Right cardiac atrium (tissue), 5 donors: ENCODE measurements around the gene GNRHR. TPM values are rescaled to one million over a fixed set of nuclear protein-coding genes. Genes with fewer than 3 reads are reported as not detected.

Source experiments
- ATAC-seq, 2 donors: fragments of 200-7000 bp; cut with Tn5 transposase; one replicate each; pipeline versions ENCODE4 v1.8.0 to v1.9.1; 2020; ENCODE audit warnings: moderate library complexity in 2 of 2, mild to moderate bottlenecking in 1 of 2
- DNase-seq, 3 donors: peaks; one replicate each; pipeline ENCODE4 v3.0.0-alpha.2; 2020
- H3K27ac ChIP-seq: one replicate; pipeline ENCODE4 v1.5.1; 2013; ENCODE audit warnings: mild to moderate bottlenecking, low read length, control low read depth, moderate library complexity
- H3K27me3 ChIP-seq: one replicate; pipeline ENCODE4 v1.6.1; 2013; ENCODE audit not compliant: control insufficient read depth, insufficient read depth
- H3K4me1 ChIP-seq: one replicate; pipeline ENCODE4 v1.6.1; 2013; ENCODE audit warnings: low read length; ENCODE audit not compliant: control insufficient read depth, insufficient read depth
- H3K4me3 ChIP-seq: one replicate; pipeline ENCODE4 v1.5.1; 2013; ENCODE audit warnings: low read length, control low read depth
- H3K9me3 ChIP-seq: one replicate; pipeline ENCODE4 v1.6.1; 2013; ENCODE audit warnings: low read length; ENCODE audit not compliant: control insufficient read depth
- whole genome bisulfite sequencing: extraction: QIAGEN DNeasy Blood & Tissue Kit; methylation state at CpG from one replicate; pipeline ENCODE4 v1.1.7; 2013; 5-methylcytosine and 5-hydroxymethylcytosine counted together
- intact Hi-C, 4 donors: fragments of 100-400 bp; cut with DNase I; formaldehyde crosslinking; loops; one replicate each; pipeline versions ENCODE4 v1.11.0 to v1.14.0; 2022 to 2023
- long read RNA-seq, 4 donors: library from polyadenylated mRNA; unstranded; transcript quantifications; one replicate each; pipeline ENCODE4 v2.0.0, GENCODE V29; 2020 to 2021
- polyA plus RNA-seq: library from polyadenylated mRNA; stranded (reverse); fragments of 200-250 nt; gene quantifications from one replicate; pipeline ENCODE4 v1.2.3, GENCODE V29; 2013
- total RNA-seq, 4 donors: library from RNA; stranded (reverse); fragmentation: NEBNext Ultra II Directional; extraction: Animal tissue kit (Norgen Biotek cat#: 25700); gene quantifications; one replicate each; pipeline ENCODE4 v1.2.1, GENCODE V29; 2021
- donor health status: healthy with polysubstance abuse.
- donor health status: DM: no; HTN: yes; CAD: no.
- donor health status: DM: no; HTN: no; CAD: no.
- donor health status: DM: no; HTN: yes; CAD: no; lungs with severe emphysema.
- donor health status: DM: yes; HTN: yes; CAD: no.

Gene GNRHR
- total RNA-seq (not detected), polyA plus RNA-seq (not detected)
- long read RNA-seq, donor 1 = 0 reads
- long read RNA-seq, donor 2 = 0 reads
- long read RNA-seq, donor 3 = 0 reads
- long read RNA-seq, donor 4 = 0 reads

- H3K4me3 ChIP-seq = no peak within 1 kb of the TSS
- no peaks in the 10 kb centered on the region for H3K9me3 ChIP-seq
- no peaks in the 10 kb centered on the region for H3K4me1 ChIP-seq
- WGBS = 95% methylated on average over 3 of the region's 3 CpGs
- intact Hi-C loops = no loop called here
- ATAC-seq (no peak), DNase-seq (no peak)
- no peaks in the 10 kb centered on the region for H3K27me3 ChIP-seq
- H3K27ac ChIP-seq = no peak within 1 kb of the TSS
These were observed at the start of gene GNRHR for GRCh38 chr4:67754288-67754687. TSS of gene GNRHR (minus strand) at chr4:67754388. CDS start at chr4:67754335, 53 bp downstream.

DNA sequence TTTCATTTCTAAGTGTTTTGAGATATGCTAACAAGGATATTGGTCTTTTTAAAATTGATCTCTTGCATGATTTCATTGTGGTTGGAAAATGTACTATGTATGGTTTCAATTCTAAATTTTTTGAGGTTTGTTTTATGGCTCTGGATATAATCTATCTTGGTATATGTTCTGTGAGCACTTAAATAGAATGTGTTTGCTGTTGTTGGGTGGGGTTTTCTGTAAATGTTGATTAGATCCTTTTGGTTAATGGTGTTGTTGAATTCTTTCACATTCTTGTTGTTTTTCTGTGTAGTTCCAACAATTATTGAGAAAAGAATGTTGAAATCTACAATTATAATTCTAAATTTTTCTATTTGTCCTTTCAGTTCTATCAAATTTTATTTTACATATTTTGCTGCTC is 42.6 kb upstream of the GNRHR start:
- H3K4me1 ChIP-seq = no peaks in the 10 kb centered on the region
- H3K9me3 ChIP-seq = no peaks in the 10 kb centered on the region
- DNase-seq = no peak
- intact Hi-C loops = no loop called here
- no peak for ATAC-seq
- no peaks in the 10 kb centered on the region for H3K27me3 ChIP-seq
- H3K4me3 ChIP-seq = no peak overlapping the region
- H3K27ac ChIP-seq = no peak overlapping the region

GRCh38 chr4:67790721-67791120 is 36.5 kb upstream of the GNRHR start:
- H3K4me1 ChIP-seq = no peaks in the 10 kb centered on the region
- DNase-seq = no peak
- no peak for ATAC-seq
- no peak overlapping the region for H3K27ac ChIP-seq
- no peak overlapping the region for H3K4me3 ChIP-seq
- intact Hi-C loops = no loop called here
- no peaks in the 10 kb centered on the region for H3K9me3 ChIP-seq
- no peaks in the 10 kb centered on the region for H3K27me3 ChIP-seq

DNA sequence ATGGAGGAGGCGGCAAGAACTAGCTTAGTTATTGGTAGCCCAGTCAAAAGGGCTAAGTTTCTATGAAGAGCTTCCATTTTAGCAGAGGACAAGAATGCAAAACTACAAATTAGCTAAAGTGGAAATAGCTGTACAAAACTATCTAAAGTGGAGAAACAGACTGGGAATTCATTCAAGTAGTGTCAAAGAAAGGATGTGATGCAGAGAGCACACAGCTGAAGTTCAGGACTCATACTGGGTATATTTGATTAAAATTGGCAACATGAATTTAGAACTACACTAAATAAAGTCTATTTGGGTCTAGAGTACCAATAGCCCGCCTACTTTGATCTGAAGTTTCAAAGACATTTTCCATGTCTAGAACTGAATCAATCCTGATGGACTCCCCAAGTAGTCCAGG is 33.1 kb upstream of the GNRHR start:
- Histone ChIP-seq H3K27me3 (no peaks in the 10 kb centered on the region), H3K27ac (no peak overlapping the region), H3K4me3 (no peak overlapping the region), H3K9me3 (no peaks in the 10 kb centered on the region), H3K4me1 (no peaks in the 10 kb centered on the region)
- no peak for ATAC-seq
- WGBS = 86% methylated on average over 2 of the region's 2 CpGs
- intact Hi-C loops = no loop called here
- DNase-seq = no peak

GRCh38 chr4:67785528-67785927 is 31.3 kb upstream of the GNRHR start:
- no peak for ATAC-seq
- H3K4me3 ChIP-seq = no peak overlapping the region
- WGBS = 41% methylated on average over 2 of the region's 2 CpGs
- DNase-seq = no peak
- no peaks in the 10 kb centered on the region for H3K4me1 ChIP-seq
- H3K9me3 ChIP-seq = no peaks in the 10 kb centered on the region
- H3K27ac ChIP-seq = no peak overlapping the region
- intact Hi-C loops = no loop called here
- no peaks in the 10 kb centered on the region for H3K27me3 ChIP-seq

- Histone ChIP-seq H3K27ac (no peak overlapping the region), H3K4me3 (no peak overlapping the region), H3K9me3 (no peaks in the 10 kb centered on the region), H3K4me1 (no peaks in the 10 kb centered on the region), H3K27me3 (no peaks in the 10 kb centered on the region)
- 67% methylated on average over 2 of the region's 2 CpGs for WGBS
- intact Hi-C loops = no loop called here
- ATAC-seq (no peak), DNase-seq (no peak)
These were observed 25.4 kb upstream of the GNRHR start for GRCh38 chr4:67779631-67780030.

- ATAC-seq (no peak), DNase-seq (no peak)
- no peaks in the 10 kb centered on the region for H3K4me1 ChIP-seq
- H3K9me3 ChIP-seq = no peaks in the 10 kb centered on the region
- intact Hi-C loops = no loop called here
- 36% methylated on average over 1 of the region's 1 CpG for WGBS
- no peak overlapping the region for H3K4me3 ChIP-seq
- H3K27me3 ChIP-seq = no peaks in the 10 kb centered on the region
- no peak overlapping the region for H3K27ac ChIP-seq
These were observed 22.6 kb upstream of the GNRHR start for GRCh38 chr4:67776746-67777145.

DNA sequence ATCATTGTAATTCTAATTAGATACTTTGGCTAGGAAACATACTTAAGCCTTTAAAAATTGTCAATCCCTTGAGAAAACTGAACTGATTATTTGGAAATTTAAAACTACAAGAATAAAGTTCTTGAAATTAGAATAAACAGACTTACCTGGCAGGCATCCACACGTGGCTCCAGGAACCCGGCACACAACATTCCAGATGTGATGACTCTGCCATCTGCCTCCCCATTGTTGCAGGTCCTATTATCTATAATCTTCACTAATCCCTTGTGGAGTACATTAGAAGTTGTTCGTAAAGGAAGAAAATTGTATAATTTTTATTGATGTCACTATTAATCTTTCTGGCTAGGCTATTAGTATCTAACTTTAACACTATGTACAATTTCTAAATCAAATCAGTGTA is 16.2 kb upstream of the GNRHR start:
- Histone ChIP-seq H3K27ac (no peak overlapping the region), H3K27me3 (no peaks in the 10 kb centered on the region), H3K4me3 (no peak overlapping the region), H3K9me3 (no peaks in the 10 kb centered on the region), H3K4me1 (no peaks in the 10 kb centered on the region)
- DNase-seq (no peak), ATAC-seq (no peak)
- intact Hi-C loops = no loop called here
- WGBS = 49% methylated on average over 3 of the region's 3 CpGs

- Histone ChIP-seq H3K9me3 (no peaks in the 10 kb centered on the region), H3K4me3 (no peak overlapping the region), H3K4me1 (no peaks in the 10 kb centered on the region), H3K27me3 (no peaks in the 10 kb centered on the region), H3K27ac (no peak overlapping the region)
- ATAC-seq (no peak), DNase-seq (no peak)
- 81% methylated on average over 1 of the region's 1 CpG for WGBS
- intact Hi-C loops = no loop called here
These were observed 11.7 kb upstream of the GNRHR start for GRCh38 chr4:67765928-67766327.

DNA sequence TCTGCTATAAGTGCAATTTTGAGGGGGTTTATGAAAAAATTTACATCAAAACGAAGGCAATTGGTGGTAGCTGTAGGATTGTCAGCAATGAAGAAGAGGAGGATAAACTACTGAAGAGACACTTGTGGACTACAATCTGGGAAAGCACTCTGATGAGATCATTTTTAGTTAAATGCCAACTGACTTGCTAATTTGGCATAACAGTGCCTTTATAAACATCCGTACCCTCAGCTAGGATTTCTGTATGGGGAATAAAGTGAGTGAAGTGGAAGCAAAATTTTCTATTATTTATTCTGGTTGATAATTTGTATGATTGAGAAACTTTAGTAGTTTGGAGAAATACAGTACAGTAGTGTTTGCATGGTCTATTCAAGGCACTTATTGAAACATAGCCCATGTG is 11.2 kb upstream of the GNRHR start:
- Histone ChIP-seq H3K27ac (no peak overlapping the region), H3K4me3 (no peak overlapping the region), H3K4me1 (no peaks in the 10 kb centered on the region), H3K27me3 (no peaks in the 10 kb centered on the region), H3K9me3 (no peaks in the 10 kb centered on the region)
- DNase-seq (no peak), ATAC-seq (no peak)
- WGBS = 68% methylated on average over 2 of the region's 2 CpGs
- intact Hi-C loops = no loop called here

DNA sequence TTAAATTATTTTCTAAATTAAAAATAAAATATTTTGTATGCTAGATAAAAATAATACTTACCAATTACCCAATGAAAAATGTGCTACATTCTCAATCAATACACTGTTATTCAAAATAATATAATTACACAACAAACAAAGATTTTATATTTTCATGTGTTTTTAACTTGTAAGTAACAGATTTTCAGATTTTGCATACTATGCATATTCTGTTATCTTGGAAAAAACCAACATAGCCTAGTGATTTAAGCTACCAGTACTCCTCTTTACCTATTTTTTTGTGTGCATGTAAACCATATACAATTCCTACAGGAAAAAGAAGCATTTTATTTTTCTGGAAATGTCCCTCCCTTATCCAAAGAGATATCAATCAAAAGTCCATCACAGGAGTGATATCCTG is 10.0 kb upstream of the GNRHR start:
- no peaks in the 10 kb centered on the region for H3K9me3 ChIP-seq
- no peak overlapping the region for H3K27ac ChIP-seq
- DNase-seq (no peak), ATAC-seq (no peak)
- no peak overlapping the region for H3K4me3 ChIP-seq
- intact Hi-C loops = no loop called here
- H3K4me1 ChIP-seq = no peaks in the 10 kb centered on the region
- H3K27me3 ChIP-seq = no peaks in the 10 kb centered on the region

DNA sequence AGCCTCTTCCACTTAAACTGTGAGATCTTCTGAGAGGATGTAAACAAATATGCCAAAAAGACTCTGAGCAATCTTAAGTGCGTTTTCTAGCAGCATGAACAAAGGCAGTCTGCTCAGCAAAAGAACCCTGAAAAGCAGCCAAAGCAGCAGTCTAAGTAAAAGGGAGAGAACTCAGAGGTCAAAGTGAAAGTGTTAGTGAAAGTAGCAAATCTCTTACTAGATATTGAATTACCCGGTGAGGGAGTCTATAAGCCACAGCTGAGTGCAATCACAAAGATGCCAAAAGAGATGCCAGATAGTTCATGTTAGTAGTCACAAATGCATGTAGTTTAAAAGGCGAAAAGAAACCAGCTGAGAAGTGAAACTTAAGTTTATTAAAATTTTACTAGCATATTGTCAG is 7.9 kb upstream of the GNRHR start:
- Histone ChIP-seq H3K27me3 (no peaks in the 10 kb centered on the region), H3K4me3 (no peak overlapping the region), H3K27ac (no peak overlapping the region), H3K4me1 (no peaks in the 10 kb centered on the region), H3K9me3 (no peaks in the 10 kb centered on the region)
- ATAC-seq (no peak), DNase-seq (no peak)
- WGBS = 33% methylated on average over 3 of the region's 3 CpGs
- intact Hi-C loops = no loop called here
